H1 (cell line): ENCODE results near the gene HS3ST5. TPM values are rescaled to one million over a fixed set of nuclear protein-coding genes. Genes with fewer than 3 reads are reported as not detected.

Source experiments
- CTCF ChIP-seq, 3 experiments: IDR thresholded peaks; 1 replicate in 2 of 3; 2 replicates in 1 of 3; pipeline versions ENCODE4 v1.5.1 to v1.6.1; 2011; ENCODE audit warnings: low read length in 3 of 3, mild to moderate bottlenecking in 3 of 3, inconsistent platforms in 2 of 3, low read depth in 1 of 3, moderate library complexity in 1 of 3; ENCODE audit not compliant: insufficient read depth in 1 of 3; ENCODE audit errors: control extremely low read depth in 1 of 3
- HDAC2 ChIP-seq, 2 experiments: fragments of 300-600 bp in 1 of 2; sonication (generic) in 1 of 2; IDR thresholded peaks; 2 replicates each; pipeline ENCODE4 v1.6.1; 2011 to 2012; ENCODE audit warnings: low read depth in 2 of 2, low read length in 2 of 2, mild to moderate bottlenecking in 2 of 2, moderate library complexity in 2 of 2, borderline replicate concordance in 1 of 2, inconsistent platforms in 1 of 2
- POU5F1 ChIP-seq: IDR thresholded peaks from 2 replicates; pipeline ENCODE4 v1.6.1; 2011; ENCODE audit warnings: low read depth, mild to moderate bottlenecking, low read length, moderate library complexity
- RFX5 ChIP-seq: IDR thresholded peaks from 2 replicates; pipeline ENCODE4 v1.6.1; 2011; ENCODE audit warnings: low read depth, low read length, improper control_type of control experiment, borderline replicate concordance
- TBP ChIP-seq: IDR thresholded peaks from 2 replicates; pipeline ENCODE4 v1.6.1; 2011; ENCODE audit warnings: low read depth, low read length, improper control_type of control experiment
- polyA plus RNA-seq, 7 experiments: library from polyadenylated mRNA; depleted of rRNA in 3 of 7; stranded (reverse) in 5 of 7; unstranded in 2 of 7; fragments of >200 nt in 5 of 7; fragments of 200-250 nt in 2 of 7; gene quantifications; 1 replicate in 5 of 7; 2 replicates in 1 of 7; 4 replicates in 1 of 7; pipeline versions ENCODE4 v1.2.1 to v1.2.3, GENCODE V29; 2011 to 2013; ENCODE audit warnings: missing spikeins in 2 of 7, mixed read lengths in 2 of 7
- total RNA-seq: library from RNA; stranded (reverse); fragmentation: NEBNext Ultra II Directional; extraction: Animal tissue kit (Norgen Biotek cat#: 25700); gene quantifications from 2 replicates; pipeline ENCODE4 v1.2.1, GENCODE V29; 2021

HS3ST5 gene
- total and polyA plus RNA-seq, 2 of the 8 experiments (the other 6 are each of a cell fraction or from before 2014, with no cell fraction given) = 1.2 to 9.9 TPM

DNA sequence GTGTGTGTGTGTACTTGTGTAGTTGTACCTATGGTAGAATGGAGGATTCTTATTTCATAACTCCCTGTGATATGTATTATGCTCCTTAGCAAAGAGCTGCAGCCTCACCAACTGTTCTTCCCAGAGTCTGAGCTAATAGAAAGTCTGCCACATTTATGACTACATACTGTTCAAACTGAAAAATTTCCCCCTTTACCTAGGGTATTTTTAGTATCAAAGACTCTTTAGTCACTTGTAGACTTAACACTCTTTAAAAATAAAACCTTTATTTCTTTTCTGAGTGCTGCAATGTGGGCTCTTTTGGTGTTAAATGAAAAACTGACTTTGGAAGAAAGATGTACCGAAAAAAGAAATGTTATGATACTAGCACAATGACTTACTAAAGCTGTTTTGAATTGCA lies 39.6 kb upstream of the HS3ST5 start (continued):
- no peak for TF ChIP-seq CTCF (IDR thresholded peaks at IDR 0.05; ENCODE audit: control extremely low read depth in 1 of 3, insufficient read depth in 1 of 3, low read depth in 1 of 3, low read length in 3 of 3)
- TF ChIP-seq TBP = no peak
- no peak for TF ChIP-seq POU5F1
- TF ChIP-seq HDAC2 (IDR thresholded peaks at IDR 0.05; ENCODE audit: borderline replicate concordance in 1 of 2, low read depth in 2 of 2, low read length in 2 of 2) = no peak
- no peak for TF ChIP-seq RFX5
